Measurements from ENCODE around the gene ECM2.

Gene ECM2

DNA sequence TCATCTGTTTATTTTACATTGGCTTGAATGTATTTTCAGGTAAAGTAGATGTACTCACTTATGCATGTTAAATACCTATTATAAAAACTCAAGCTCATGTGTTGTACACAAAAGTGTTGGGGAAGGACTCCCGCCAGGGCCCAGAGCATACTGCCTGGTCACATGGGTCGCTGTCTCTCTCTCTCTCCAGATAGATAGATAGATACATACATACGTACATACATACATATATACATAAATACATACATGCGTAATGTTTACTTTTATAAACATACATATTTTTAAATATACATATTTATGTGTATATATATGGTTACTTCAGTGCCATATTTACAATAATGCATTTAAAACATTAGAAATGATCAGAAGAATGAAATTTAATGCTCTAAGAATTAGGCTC is 78.2 kb downstream of the ECM2 start:
- DNase-seq = no peak

DNA sequence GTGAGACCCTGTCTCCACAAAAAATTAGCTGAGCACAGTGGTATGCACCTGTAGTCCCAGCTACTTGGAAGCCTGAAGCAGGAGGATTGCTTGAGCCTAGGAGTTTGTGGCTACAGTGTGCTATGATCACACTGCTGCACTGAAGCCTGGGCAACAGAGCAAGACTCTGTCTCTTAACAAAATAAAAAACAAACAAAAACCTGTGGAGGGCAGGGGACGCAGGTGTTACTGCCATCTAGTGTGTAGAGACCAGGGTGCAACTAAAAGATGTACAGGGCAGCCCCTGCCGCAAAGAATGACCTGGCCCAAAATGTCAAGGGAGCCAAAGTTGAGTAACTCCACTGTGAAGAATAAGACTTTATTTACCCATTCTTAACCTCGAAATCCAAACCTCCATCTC is 80.6 kb downstream of the ECM2 start:
- no peak for DNase-seq

DNA sequence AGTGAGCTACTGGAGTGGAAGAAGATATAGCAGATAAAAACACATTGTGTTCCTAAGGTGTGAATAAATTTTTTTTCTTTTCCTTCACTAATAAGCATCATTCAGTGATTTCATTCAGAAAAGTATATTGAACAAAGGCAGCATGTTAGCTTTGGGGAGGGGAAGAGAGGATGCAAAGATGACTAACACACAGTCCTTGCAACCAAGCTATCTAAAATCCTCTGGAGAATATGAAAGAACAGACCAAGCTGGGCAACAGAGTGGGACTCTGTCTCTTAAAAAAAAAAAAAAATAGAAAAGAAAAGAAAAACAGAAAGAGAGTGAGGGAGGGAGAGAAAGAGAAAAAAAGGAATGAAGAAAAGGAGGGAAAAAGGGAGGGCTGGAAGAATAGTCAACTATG is 89.3 kb downstream of the ECM2 start:
- no peak for DNase-seq
